HG02642 (cell line): Measurements from ENCODE around the gene RC3H2.
"Not testable (repeated sequence)": the region's sequence is repeated elsewhere in the genome, so short reads cannot be mapped to it uniquely, and the experiment has no call there.

Experiments
- ATAC-seq: cut with Tn5 transposase; IDR thresholded peaks from one replicate; pipeline ENCODE4 v1.9.1; 2021; ENCODE audit warnings: mild to moderate bottlenecking; ENCODE audit not compliant: unreplicated experiment, poor library complexity

Gene RC3H2

DNA sequence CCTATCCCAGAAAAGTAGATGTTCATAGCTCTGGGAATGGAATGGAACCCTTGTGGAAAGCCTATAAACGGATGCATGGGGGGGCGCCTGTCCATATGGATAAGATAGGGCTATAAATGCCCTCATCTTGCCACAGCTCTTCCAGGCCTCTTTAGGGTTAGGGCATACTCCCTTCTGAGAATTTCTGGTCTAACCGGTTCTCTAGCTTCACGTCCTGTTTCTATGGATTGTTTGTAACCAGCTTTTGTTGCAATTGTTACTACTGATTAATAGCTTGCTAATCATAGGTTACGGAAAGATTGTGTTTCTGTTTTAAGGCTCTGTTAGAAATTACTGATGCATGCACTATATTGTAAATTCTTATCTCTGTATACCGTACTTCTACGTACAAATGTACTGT, 95.9 kb downstream of the RC3H2 start:
- ATAC-seq: not testable (repeated sequence)

DNA sequence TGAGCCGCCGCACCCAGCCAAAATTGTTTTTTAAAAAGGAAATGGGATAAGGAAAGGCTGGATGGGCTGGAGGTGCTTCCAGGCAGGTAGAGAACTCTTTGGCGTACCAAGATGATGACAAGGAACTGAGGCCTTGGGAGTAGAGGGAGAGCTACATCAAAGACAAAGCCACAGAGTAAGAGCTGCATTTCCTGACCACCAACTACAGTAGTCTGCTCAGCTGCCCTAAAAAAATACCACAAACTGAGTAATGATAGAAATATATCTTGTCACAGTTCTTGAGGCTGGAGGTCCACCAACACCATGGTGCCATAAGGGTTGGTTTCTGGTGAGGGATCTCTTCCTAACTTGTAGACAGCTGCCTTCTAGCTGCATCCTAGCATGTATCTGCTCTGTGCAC, 97.0 kb downstream of the RC3H2 start:
- no peak for ATAC-seq

DNA sequence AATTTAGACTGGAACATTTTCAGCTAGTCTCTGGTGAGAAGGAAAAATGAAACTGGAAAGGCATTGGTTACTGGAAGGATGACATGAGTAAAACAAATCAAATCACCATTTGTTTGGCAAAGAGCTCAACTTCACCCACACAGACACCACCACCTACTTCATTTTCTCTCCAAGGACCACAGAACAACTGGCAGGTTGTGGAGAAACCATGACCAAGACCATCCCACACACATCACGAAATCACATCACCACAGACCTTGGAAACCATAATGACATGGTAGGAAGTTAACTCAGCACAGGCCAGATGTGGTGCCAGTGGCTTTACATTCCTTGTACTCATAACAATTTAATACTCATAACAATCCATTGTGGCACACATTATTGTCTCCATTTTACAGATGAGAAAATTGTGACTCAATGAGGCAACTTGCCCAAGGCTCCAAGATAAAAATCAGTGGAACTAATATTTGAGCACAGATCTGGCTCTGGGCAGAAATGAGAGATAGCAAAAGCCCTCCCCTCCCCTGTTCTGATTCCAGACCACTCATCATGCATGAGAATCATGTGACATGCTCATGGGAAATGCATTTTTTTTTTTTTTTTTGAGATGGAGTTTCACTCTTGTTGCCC, 97.8 kb downstream of the RC3H2 start:
- ATAC-seq: no peak

DNA sequence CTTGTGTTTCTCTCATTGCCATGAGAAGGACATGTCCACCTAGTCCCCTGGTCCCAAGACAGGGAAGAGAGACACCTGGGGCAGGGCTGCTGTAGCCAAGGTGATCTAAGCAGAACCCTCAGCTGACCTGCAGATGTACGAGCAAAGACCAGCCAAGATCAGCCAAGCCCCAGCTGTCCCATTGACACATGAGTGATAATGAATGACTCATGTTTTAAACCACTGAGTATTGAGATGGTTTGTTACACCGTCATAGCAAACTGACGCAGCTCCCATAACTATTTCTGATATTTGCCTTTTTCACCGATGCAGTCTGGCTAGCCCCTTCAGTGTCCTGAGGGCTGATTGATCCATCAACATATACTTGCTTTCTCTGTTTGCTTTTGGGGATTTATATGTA, 98.5 kb downstream of the RC3H2 start:
- no peak for ATAC-seq

DNA sequence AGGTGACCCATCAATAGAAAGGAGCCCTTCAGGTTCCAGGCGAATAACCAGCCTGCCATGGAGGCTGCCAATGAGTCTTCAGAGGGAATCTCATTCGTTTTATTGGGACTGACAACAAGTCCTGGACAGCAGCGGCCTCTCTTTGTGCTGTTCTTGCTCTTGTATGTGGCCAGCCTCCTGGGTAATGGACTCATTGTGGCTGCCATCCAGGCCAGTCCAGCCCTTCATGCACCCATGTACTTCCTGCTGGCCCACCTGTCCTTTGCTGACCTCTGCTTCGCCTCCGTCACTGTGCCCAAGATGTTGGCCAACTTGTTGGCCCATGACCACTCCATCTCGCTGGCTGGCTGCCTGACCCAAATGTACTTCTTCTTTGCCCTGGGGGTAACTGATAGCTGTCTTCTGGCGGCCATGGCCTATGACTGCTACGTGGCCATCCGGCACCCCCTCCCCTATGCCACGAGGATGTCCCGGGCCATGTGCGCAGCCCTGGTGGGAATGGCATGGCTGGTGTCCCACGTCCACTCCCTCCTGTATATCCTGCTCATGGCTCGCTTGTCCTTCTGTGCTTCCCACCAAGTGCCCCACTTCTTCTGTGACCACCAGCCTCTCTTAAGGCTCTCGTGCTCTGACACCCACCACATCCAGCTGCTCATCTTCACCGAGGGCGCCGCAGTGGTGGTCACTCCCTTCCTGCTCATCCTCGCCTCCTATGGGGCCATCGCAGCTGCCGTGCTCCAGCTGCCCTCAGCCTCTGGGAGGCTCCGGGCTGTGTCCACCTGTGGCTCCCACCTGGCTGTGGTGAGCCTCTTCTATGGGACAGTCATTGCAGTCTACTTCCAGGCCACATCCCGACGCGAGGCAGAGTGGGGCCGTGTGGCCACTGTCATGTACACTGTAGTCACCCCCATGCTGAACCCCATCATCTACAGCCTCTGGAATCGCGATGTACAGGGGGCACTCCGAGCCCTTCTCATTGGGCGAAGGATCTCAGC, 104.8 kb downstream of the RC3H2 start, which contains the start of gene OR1K1:
TSS of gene OR1K1 (plus strand) at position 58 of the 995 bp plus-strand sequence. CDS start at position 58, 0 bp downstream.
- no peak for ATAC-seq

- ATAC-seq: no peak
These were observed 107.7 kb downstream of the RC3H2 start for GRCh38 chr9:122797316-122798063.
